ENCODE measurements around the gene LRRK1.
"Not testable (repeated sequence)": the region's sequence is repeated elsewhere in the genome, so short reads cannot be mapped to it uniquely, and the experiment has no call there.

Gene LRRK1

DNA sequence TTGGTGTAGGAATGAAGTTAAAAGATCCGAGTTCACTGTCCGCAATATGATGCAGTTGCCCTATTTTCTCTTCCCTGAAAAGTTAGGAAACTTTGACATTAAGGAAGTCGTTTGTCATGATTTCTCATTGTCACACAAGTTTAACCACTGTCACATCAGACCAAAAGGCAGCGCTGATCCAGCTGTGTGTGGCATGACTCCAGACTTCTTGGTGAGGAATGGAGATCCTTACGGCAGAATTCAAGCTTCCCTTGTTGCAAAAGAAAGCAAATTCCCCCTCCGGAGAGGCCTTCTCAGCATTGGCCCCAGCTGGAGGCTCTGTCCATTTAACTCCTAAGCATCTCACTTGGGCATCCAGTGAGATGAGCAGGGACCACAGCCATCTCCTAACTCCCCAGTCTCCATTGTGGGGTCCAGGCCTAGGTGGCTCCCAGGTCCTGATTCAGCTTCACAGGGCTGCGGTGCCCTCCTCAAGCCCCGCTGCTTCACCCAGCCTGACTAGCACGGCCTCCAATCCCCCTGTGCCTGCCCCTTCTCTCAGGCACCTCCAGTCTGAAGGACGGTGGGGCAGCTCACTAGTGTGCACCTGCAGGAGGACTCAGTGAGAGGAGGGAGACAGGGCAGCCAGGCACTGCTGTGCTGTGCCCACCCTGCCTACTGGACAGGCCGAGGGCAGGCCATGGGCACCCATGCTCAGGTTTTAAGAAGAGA lies 173.2 kb downstream of the LRRK1 start:
- H3K4me3 ChIP-seq (ENCODE audit: low read depth, low read length) = no peak overlapping the region
- TF ChIP-seq, protein P1, sequence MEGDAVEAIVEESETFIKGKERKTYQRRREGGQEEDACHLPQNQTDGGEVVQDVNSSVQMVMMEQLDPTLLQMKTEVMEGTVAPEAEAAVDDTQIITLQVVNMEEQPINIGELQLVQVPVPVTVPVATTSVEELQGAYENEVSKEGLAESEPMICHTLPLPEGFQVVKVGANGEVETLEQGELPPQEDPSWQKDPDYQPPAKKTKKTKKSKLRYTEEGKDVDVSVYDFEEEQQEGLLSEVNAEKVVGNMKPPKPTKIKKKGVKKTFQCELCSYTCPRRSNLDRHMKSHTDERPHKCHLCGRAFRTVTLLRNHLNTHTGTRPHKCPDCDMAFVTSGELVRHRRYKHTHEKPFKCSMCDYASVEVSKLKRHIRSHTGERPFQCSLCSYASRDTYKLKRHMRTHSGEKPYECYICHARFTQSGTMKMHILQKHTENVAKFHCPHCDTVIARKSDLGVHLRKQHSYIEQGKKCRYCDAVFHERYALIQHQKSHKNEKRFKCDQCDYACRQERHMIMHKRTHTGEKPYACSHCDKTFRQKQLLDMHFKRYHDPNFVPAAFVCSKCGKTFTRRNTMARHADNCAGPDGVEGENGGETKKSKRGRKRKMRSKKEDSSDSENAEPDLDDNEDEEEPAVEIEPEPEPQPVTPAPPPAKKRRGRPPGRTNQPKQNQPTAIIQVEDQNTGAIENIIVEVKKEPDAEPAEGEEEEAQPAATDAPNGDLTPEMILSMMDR (IDR thresholded peaks at IDR 0.05; ENCODE audit: low read depth, low read length) = no peak

DNA sequence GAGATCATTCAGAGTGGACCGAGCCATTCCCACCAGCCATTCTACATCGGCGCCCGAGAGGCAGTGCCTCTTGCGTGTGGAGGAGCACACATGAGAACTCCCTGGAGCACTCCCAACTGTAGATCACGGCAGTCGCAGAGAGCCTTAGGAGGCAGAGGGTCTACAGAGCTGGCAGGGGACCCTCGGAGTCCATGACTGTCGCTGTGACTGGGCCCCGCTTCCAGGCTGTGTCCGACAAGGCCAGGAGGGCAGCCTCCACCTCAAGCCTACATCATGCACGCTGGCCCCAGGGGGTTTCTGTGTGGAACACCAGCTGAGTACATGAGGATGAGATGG lies 173.7 kb downstream of the LRRK1 start:
- DNase-seq = no peak
- TF ChIP-seq, protein P1 (IDR thresholded peaks at IDR 0.05; ENCODE audit: low read depth, low read length) = no peak
- Histone ChIP-seq H3K9me3 (ENCODE audit: severe bottlenecking) (no peaks in the 10 kb centered on the region), H3K4me3 (ENCODE audit: low read depth, low read length) (no peak overlapping the region), H3K27ac (no peak overlapping the region), H3K36me3 (no peaks in the 10 kb centered on the region), H3K27me3 (ENCODE audit: insufficient read depth, low read depth, severe bottlenecking) (no peaks in the 10 kb centered on the region)

More for the DNA sequence above, 173.2 kb downstream of the LRRK1 start:
- no peaks in the 10 kb centered on the region for H3K9me3 ChIP-seq (ENCODE audit: severe bottlenecking)
- DNase-seq = no peak
- no peaks in the 10 kb centered on the region for H3K36me3 ChIP-seq
- no peaks in the 10 kb centered on the region for H3K27me3 ChIP-seq (ENCODE audit: insufficient read depth, low read depth, severe bottlenecking)
- H3K27ac ChIP-seq = no peak overlapping the region

DNA sequence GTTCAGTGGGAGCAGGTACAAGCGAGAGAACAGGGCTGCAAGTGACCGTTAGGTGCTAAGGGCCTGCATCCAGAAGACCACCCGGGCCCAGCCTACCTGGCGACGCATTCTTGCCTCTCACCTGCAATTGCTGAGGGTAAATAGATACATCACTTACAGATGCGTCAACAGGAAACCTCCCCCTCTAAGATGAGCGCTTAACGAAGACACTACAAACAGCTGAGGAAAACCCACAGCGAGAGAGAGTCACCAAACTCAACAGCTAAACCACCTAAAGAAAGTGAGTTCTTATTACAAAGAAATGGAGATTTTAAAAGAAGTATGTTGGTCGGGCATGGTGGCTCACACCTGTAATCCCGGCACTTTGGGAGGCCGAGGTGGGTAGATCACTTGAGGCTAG lies 174.8 kb downstream of the LRRK1 start:
- no peak overlapping the region for H3K4me3 ChIP-seq (ENCODE audit: low read depth, low read length)
- no peaks in the 10 kb centered on the region for H3K36me3 ChIP-seq
- H3K27me3 ChIP-seq (ENCODE audit: insufficient read depth, low read depth, severe bottlenecking) = no peaks in the 10 kb centered on the region
- no peak for DNase-seq
- no peak overlapping the region for H3K27ac ChIP-seq
- TF ChIP-seq, protein P1 (IDR thresholded peaks at IDR 0.05; ENCODE audit: low read depth, low read length) = no peak
- H3K9me3 ChIP-seq (ENCODE audit: severe bottlenecking) = no peaks in the 10 kb centered on the region

DNA sequence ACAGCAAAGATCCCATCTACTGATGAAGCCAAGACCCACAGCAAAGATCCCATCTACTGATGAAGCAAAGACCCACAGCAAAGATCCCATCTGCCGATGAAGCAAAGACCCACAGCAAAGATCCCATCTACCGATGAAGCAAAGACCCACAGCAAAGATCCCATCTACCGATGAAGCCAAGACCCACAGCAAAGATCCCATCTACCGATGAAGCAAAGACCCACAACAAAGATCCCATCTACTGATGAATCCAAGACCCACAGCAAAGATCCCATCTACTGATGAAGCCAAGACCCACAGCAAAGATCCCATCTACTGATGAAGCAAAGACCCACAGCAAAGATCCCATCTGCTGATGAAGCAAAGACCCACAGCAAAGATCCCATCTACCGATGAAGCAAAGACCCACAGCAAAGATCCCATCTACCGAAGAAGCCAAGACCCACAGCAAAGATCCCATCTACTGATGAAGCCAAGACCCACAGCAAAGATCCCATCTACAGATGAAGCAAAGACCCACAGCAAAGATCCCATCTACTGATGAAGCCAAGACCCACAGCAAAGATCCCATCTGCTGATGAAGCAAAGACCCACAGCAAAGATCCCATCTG lies 176.7 kb downstream of the LRRK1 start:
- DNase-seq; H3K27ac ChIP-seq; H3K27me3 ChIP-seq (ENCODE audit: insufficient read depth, low read depth, severe bottlenecking); H3K9me3 ChIP-seq (ENCODE audit: severe bottlenecking); H3K36me3 ChIP-seq; H3K4me3 ChIP-seq (ENCODE audit: low read depth, low read length): not testable (repeated sequence)

DNA sequence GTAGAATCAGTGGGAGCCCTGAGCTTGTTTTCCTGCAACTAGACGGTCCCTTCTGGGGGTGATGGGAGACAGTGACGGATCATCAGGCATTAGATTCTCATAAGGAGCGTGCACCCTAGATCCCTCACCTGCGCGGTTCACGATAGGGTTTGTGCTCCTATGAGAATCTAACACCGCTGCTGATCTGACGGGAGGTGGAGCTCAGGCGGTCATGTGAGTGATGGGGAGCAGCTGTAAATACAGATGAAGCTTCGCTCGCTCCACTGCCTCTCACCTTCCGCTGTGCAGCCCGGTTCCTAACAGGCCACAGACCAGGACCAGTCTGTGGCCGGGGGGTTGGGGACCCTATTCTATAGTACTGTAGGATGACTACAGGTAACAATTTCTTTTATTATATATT lies 178.0 kb downstream of the LRRK1 start:
- Histone ChIP-seq H3K9me3 (ENCODE audit: severe bottlenecking) (peaks cover 3% of the 10 kb centered on the region), H3K27me3 (ENCODE audit: insufficient read depth, low read depth, severe bottlenecking) (no peaks in the 10 kb centered on the region), H3K36me3 (no peaks in the 10 kb centered on the region), H3K27ac (no peak overlapping the region), H3K4me3 (ENCODE audit: low read depth, low read length) (no peak overlapping the region)
- TF ChIP-seq, protein P1 (IDR thresholded peaks at IDR 0.05; ENCODE audit: low read depth, low read length) = no peak
- DNase-seq = no peak

DNA sequence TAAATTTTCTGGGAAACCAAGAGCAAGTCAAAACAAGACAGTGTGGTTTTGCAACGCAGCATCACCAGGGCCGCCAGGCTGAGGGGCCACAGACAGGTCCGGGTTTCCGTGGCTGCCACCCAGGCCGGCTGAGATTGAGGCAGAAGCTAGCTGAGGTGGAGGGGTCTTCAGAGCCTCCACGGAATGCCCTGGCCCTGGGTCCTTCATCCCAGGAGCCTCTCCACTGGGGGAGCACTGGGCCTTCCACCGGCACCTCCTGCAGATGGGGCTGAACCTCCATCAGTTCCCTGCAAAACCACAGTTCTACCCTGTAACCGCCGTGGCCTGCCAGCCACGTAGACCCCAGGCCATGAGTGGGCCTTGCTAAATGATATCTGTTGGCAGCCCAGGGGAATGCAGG lies 180.0 kb downstream of the LRRK1 start:
- no peak overlapping the region for H3K4me3 ChIP-seq (ENCODE audit: low read depth, low read length)
- H3K36me3 ChIP-seq = no peaks in the 10 kb centered on the region
- H3K27me3 ChIP-seq (ENCODE audit: insufficient read depth, low read depth, severe bottlenecking) = no peaks in the 10 kb centered on the region
- H3K27ac ChIP-seq = no peak overlapping the region
- no peak for DNase-seq
- TF ChIP-seq, protein P1 (IDR thresholded peaks at IDR 0.05; ENCODE audit: low read depth, low read length) = no peak
- peaks cover 3% of the 10 kb centered on the region for H3K9me3 ChIP-seq (ENCODE audit: severe bottlenecking)
